T1000 (cell line): Measurements from ENCODE around the gene TTLL5.
"Not testable (repeated sequence)": the region's sequence is repeated elsewhere in the genome, so short reads cannot be mapped to it uniquely, and the experiment has no call there.

Source experiments
- DNase-seq: peaks from one replicate; lab custom pipeline; 2025; ENCODE audit warnings: mixed read lengths; lab: John Stamatoyannopoulos, UW

The TTLL5 gene

GRCh38 chr14:75835156-75835725 lies 174.2 kb downstream of the TTLL5 start:
- no peak for DNase-seq

- DNase-seq: no peak
These were observed 174.7 kb downstream of the TTLL5 start for GRCh38 chr14:75835737-75836136.

GRCh38 chr14:75837151-75837787 lies 176.2 kb downstream of the TTLL5 start:
- no peak for DNase-seq

- no peak for DNase-seq
These were observed 179.9 kb downstream of the TTLL5 start for GRCh38 chr14:75840911-75841310.

- DNase-seq: no peak
These were observed 181.5 kb downstream of the TTLL5 start for GRCh38 chr14:75842551-75842950.

GRCh38 chr14:75844486-75844885 lies 183.4 kb downstream of the TTLL5 start:
- DNase-seq: no peak

GRCh38 chr14:75845136-75845804 lies 184.2 kb downstream of the TTLL5 start:
- DNase-seq: no peak

GRCh38 chr14:75846694-75847093 lies 185.6 kb downstream of the TTLL5 start:
- DNase-seq: not testable (repeated sequence)

GRCh38 chr14:75847584-75847983 lies 186.5 kb downstream of the TTLL5 start:
- no peak for DNase-seq

- no peak for DNase-seq
These were observed 187.3 kb downstream of the TTLL5 start for GRCh38 chr14:75848167-75848913.

- no peak for DNase-seq
These were observed 188.4 kb downstream of the TTLL5 start for GRCh38 chr14:75849300-75849895.

GRCh38 chr14:75851574-75851866 lies 190.5 kb downstream of the TTLL5 start:
- DNase-seq: no peak

- DNase-seq: no peak
These were observed 193.2 kb downstream of the TTLL5 start for GRCh38 chr14:75854111-75854799.

GRCh38 chr14:75857199-75857598 lies 196.2 kb downstream of the TTLL5 start:
- DNase-seq: no peak

- DNase-seq: no peak
These were observed 197.3 kb downstream of the TTLL5 start for GRCh38 chr14:75858362-75858761.

GRCh38 chr14:75859746-75860145 lies 198.7 kb downstream of the TTLL5 start:
- no peak for DNase-seq

- DNase-seq: no peak
These were observed 199.6 kb downstream of the TTLL5 start for GRCh38 chr14:75860561-75861160.

GRCh38 chr14:75861161-75861621 lies 200.1 kb downstream of the TTLL5 start:
- no peak for DNase-seq

- DNase-seq: no peak
These were observed 202.2 kb downstream of the TTLL5 start for GRCh38 chr14:75863221-75863620.

- no peak for DNase-seq
These were observed 203.3 kb downstream of the TTLL5 start for GRCh38 chr14:75864352-75864751.

- DNase-seq: no peak
These were observed 204.5 kb downstream of the TTLL5 start for GRCh38 chr14:75865531-75865930.
